Transverse colon (tissue), 4 donors: ENCODE measurements around the gene MAGI1.

ENCODE experiments used
- POLR2A ChIP-seq: fragments of 450-650 bp; IDR thresholded peaks from one replicate; pipeline ENCODE4 v1.6.1; 2016; ENCODE audit warnings: antibody characterized with exemption, mild to moderate bottlenecking, moderate library complexity
- POLR2AphosphoS5 ChIP-seq, 3 donors: sonication (generic); formaldehyde crosslinking; IDR thresholded peaks; one replicate each; pipeline ENCODE4 v1.6.1; 2016; ENCODE audit warnings: antibody characterized with exemption in 3 of 3
- TF ChIP-seq, protein P1 (sequence below), 5 experiments: fragments of 200-600 bp in 3 of 5; fragments of 450-650 bp in 2 of 5; sonication (generic) in 3 of 5; IDR thresholded peaks; 1 replicate in 2 of 5; 2 replicates in 3 of 5; pipeline ENCODE4 v1.5.1; 2016 to 2017; ENCODE audit warnings: antibody characterized with exemption in 5 of 5, inconsistent platforms in 3 of 5, mild to moderate bottlenecking in 2 of 5, moderate library complexity in 1 of 5

DNA sequence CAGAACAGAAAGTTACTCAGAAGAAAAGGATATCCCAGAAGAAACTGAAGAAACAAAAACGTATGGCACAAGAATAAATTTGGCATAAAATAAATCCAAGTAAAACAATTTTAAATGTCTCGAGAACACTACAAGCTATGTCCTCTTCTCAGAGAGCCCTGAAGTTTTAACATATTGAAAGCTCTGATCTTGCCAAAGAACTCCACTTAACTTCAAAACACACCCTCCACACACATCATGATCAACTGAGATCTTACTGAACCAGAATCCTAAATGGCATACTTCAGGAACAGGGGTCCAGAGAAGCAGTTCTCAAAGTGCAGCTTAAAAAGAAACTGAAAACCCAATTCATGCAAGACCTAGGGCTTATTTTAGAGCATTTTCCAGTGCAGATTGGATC lies 194.3 kb downstream of the MAGI1 start:
- TF ChIP-seq, protein P1, sequence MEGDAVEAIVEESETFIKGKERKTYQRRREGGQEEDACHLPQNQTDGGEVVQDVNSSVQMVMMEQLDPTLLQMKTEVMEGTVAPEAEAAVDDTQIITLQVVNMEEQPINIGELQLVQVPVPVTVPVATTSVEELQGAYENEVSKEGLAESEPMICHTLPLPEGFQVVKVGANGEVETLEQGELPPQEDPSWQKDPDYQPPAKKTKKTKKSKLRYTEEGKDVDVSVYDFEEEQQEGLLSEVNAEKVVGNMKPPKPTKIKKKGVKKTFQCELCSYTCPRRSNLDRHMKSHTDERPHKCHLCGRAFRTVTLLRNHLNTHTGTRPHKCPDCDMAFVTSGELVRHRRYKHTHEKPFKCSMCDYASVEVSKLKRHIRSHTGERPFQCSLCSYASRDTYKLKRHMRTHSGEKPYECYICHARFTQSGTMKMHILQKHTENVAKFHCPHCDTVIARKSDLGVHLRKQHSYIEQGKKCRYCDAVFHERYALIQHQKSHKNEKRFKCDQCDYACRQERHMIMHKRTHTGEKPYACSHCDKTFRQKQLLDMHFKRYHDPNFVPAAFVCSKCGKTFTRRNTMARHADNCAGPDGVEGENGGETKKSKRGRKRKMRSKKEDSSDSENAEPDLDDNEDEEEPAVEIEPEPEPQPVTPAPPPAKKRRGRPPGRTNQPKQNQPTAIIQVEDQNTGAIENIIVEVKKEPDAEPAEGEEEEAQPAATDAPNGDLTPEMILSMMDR (IDR thresholded peaks at IDR 0.05): no peak
- TF ChIP-seq POLR2A: no peak
- TF ChIP-seq POLR2AphosphoS5 (IDR thresholded peaks at IDR 0.05): no peak
